Activated CD8-positive, alpha-beta memory T cell treated with anti-CD3 and anti-CD28 coated beads for 36 hours (primary cell): ENCODE data around the gene GPR108. TPM values are rescaled to one million over a fixed set of nuclear protein-coding genes. Genes with fewer than 3 reads are reported as not detected.

Source experiments
- total RNA-seq, 2 experiments: library from RNA; stranded (reverse); gene quantifications; one replicate each; pipeline ENCODE4 v1.2.3, GENCODE V29; 2021

Gene GPR108
- total RNA-seq, 2 experiments from 2014 or later = 63.2 to 74.7 TPM

Other genes with a start within 250 kb of the GPR108 start
- 1 to 10 TPM; 7.4 to 8.9 TPM for gene TUBB4A, start 235.3 kb downstream of the GPR108 start, total RNA-seq
- gene TNFSF9, start 206.6 kb downstream of the GPR108 start, total RNA-seq = 1 to 10 TPM; 5.1 to 6.3 TPM
- gene CD70, start 146.4 kb downstream of the GPR108 start, total RNA-seq = 10 to 100 TPM; 41.2 to 43.3 TPM
- gene TNFSF14, start 67.4 kb downstream of the GPR108 start, total RNA-seq = 100 to 1,000 TPM; 101 to 104 TPM
- gene C3, start 16.9 kb downstream of the GPR108 start, total RNA-seq = under 1 TPM; 0.74 to 0.88 TPM
- gene TRIP10, start 2.1 kb upstream of the GPR108 start, total RNA-seq = 10 to 100 TPM; 42.6 to 43.4 TPM
- 10 to 100 TPM; 18.1 to 20.3 TPM for gene SH2D3A, start 29.9 kb upstream of the GPR108 start, total RNA-seq
- 10 to 100 TPM; 59.5 to 59.7 TPM for gene VAV1, start 35.1 kb upstream of the GPR108 start, total RNA-seq
- under 1 TPM; 0.44 TPM for gene ADGRE1, start 150.0 kb upstream of the GPR108 start, total RNA-seq